ENCODE data around the gene TRAPPC10. TPM values are rescaled to one million over a fixed set of nuclear protein-coding genes. Genes with fewer than 3 reads are reported as not detected.
"Not testable (repeated sequence)": the region's sequence is repeated elsewhere in the genome, so short reads cannot be mapped to it uniquely, and the experiment has no call there.

The TRAPPC10 gene
- total RNA-seq, 1 donor from 2014 or later: 16.8 TPM

DNA sequence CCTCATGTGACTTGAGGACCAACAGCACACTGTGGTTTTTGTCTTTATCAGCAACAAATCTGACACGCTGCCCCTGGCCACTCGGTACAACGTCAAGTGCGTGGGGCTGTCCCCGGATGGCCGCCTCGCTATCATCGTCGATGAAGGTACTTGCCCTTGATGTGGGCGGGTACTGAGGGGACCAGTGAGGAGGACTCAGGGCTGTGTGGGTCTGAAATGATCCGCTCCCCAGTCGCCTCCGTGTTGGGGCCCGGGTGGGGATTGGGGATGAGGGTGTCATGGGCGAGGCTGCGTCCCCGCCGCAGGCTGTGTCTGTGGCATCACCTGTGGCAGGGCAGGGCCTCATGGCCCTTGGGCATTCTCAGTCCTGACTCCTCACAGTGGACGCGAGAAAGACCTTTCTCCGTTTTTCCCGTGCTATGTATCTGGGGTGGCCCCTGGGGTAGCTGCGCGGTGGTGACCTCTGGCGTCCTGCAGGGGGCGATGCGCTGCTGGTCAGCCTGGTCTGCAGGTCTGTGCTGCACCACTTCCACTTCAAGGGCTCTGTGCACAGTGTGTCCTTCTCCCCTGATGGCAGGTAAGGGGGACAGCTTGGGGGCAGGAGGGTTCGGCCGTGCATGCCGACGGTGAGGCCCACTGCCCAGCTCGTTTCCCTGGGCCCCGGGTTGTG lies 101.7 kb downstream of the TRAPPC10 start:
- not testable (repeated sequence) for DNase-seq (ENCODE audit: low read depth); H3K27me3 ChIP-seq (ENCODE audit: control insufficient read depth, insufficient read depth, low read length); H3K4me3 ChIP-seq (ENCODE audit: low read depth, low read length); H3K36me3 ChIP-seq (ENCODE audit: control insufficient read depth, insufficient read depth, low read length); FAIRE-seq

DNA sequence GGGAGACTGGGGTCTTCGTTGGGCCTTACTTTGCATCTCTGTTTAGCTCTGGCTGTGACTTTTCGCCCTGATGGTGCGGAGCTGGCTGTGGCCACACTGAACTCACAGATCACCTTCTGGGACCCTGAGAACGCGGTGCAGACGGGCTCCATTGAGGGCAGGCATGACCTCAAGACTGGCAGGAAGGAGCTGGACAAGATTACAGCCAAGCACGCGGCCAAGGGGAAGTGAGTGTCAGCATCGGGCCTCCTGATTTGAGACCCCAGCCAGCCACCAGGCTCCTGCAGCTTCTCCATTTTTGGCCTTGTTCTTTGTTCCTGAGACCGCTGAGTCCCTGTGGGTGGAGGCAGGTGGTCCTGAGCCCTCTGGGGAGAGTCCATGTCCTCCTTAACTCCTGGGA lies 110.0 kb downstream of the TRAPPC10 start:
- not testable (repeated sequence) for H3K27me3 ChIP-seq (ENCODE audit: control insufficient read depth, insufficient read depth, low read length); DNase-seq (ENCODE audit: low read depth); H3K36me3 ChIP-seq (ENCODE audit: control insufficient read depth, insufficient read depth, low read length); FAIRE-seq; H3K4me3 ChIP-seq (ENCODE audit: low read depth, low read length)

GRCh38 chr21:44127827-44128226 lies 115.7 kb downstream of the TRAPPC10 start:
- not testable (repeated sequence) for H3K36me3 ChIP-seq (ENCODE audit: control insufficient read depth, insufficient read depth, low read length); H3K4me3 ChIP-seq (ENCODE audit: low read depth, low read length); DNase-seq (ENCODE audit: low read depth); FAIRE-seq; H3K27me3 ChIP-seq (ENCODE audit: control insufficient read depth, insufficient read depth, low read length)

DNA sequence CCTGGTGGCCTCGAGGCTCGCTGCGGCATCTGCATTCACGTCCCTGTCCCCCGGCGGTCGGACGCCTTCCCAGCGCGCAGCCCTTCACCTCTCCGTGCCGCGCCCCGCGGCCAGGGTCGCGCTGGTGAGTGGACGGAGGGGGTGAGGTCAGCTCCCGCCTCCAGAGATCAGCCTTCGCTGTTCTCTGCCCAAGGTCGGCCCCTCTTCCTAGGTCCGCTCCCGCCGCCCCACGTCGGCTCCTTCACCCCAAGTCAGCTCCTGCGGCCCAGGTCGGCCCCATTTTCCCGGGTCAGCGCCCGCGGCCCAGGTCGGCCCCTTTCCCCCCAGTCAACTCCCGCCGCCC lies 121.6 kb downstream of the TRAPPC10 start:
- not testable (repeated sequence) for FAIRE-seq; DNase-seq (ENCODE audit: low read depth); H3K4me3 ChIP-seq (ENCODE audit: low read depth, low read length); H3K27me3 ChIP-seq (ENCODE audit: control insufficient read depth, insufficient read depth, low read length); H3K36me3 ChIP-seq (ENCODE audit: control insufficient read depth, insufficient read depth, low read length)

DNA sequence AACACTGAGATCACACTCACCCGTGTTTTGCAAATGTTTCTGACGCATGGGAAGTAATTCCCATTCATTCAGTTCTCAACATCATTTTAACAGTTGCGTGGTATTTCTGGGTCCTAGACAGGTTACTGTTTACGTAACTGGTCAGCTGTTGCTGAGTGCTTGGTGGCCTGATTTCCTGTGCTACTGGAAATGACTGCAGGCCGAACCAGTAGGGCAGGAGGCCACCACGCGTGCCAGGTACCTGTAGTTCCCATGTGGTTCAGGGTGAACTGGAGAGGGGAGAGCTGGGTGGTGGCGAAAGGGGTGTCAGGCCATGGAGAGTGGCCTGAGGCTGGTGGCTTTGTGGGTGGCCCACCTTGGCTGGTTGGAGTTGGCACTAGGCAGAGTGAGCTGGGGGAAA lies 122.6 kb downstream of the TRAPPC10 start:
- not testable (repeated sequence) for DNase-seq (ENCODE audit: low read depth); H3K27me3 ChIP-seq (ENCODE audit: control insufficient read depth, insufficient read depth, low read length); H3K4me3 ChIP-seq (ENCODE audit: low read depth, low read length); H3K36me3 ChIP-seq (ENCODE audit: control insufficient read depth, insufficient read depth, low read length)
- FAIRE-seq: peak; percentile 23

DNA sequence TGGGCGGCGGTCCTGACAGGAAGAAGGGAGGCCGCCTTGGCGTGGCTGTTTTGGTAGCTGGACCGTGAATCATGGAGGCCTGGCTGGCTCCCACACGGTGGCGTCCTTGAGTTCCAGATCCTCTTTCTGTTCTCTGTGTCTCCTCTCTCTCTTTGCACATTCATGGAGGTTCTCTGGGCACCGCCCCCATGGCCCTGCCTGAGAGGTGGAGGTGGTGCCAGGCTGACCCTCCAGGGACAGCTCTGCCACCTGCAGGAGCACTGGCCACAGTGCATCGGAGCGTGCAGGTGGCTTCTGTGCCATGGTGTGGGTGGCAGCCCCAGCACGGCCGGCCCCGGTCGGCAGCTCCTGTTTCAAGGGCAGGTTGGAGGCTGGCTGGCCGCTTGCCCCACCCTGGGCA lies 125.9 kb downstream of the TRAPPC10 start:
- not testable (repeated sequence) for H3K36me3 ChIP-seq (ENCODE audit: control insufficient read depth, insufficient read depth, low read length); DNase-seq (ENCODE audit: low read depth); H3K4me3 ChIP-seq (ENCODE audit: low read depth, low read length); FAIRE-seq; H3K27me3 ChIP-seq (ENCODE audit: control insufficient read depth, insufficient read depth, low read length)

DNA sequence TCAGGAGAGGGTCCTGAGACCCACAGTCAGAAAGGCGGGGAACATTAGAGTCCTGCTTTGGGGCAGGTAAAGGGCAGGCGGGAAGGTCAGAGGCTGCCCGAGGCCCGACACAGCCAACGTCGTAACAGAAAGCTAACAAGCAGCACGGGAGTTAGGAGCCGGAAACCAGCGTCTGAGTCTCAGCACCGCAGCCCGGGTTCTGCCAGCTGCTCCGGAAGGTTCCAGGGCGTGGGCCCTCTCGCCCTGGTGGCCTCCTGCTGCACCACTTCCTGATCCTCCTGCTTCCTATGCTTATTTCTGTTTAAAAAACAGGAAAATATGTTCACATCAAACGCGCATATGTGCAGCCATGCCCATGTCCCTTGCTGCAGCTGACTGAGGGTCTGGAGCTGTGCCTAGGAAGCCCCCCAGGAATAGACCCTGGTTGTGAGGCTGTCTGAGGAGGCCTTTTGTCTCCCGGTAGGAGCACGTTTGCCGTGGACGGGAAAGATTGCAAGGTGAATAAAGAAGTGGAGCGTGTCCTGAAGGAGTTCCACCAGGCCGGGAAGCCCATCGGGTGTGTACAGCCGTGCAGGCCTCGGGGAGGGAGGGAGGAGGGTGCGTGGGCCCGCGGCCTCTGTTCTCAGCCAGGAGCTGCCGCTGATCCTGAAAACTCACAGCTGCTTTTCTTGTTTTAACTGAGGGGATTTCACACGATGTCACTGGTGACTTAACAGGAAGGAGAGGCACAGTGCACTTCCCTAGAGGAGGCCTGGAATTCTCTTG lies 127.9 kb downstream of the TRAPPC10 start:
- DNase-seq (ENCODE audit: low read depth); FAIRE-seq; H3K4me3 ChIP-seq (ENCODE audit: low read depth, low read length); H3K36me3 ChIP-seq (ENCODE audit: control insufficient read depth, insufficient read depth, low read length); H3K27me3 ChIP-seq (ENCODE audit: control insufficient read depth, insufficient read depth, low read length): not testable (repeated sequence)

DNA sequence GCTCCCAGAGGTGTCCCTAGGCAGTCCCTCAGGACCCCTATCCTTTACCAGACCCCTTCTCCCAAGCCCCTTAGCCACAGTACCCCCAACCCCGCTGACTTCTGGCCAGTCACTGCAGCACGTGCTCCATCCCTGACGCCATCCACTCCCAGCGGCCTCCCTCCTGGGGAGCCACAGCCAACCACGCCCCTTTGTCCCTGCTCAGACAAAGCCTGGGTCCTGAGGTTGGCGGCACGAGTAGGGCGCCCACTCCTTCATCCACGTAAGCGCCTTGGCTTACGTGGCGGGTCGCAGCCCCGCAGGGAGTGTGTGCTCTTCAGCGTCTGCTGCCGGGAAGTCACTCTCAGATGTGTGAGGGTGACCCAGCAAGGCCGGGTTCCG lies 128.4 kb downstream of the TRAPPC10 start:
- not testable (repeated sequence) for DNase-seq (ENCODE audit: low read depth); H3K36me3 ChIP-seq (ENCODE audit: control insufficient read depth, insufficient read depth, low read length); FAIRE-seq; H3K4me3 ChIP-seq (ENCODE audit: low read depth, low read length); H3K27me3 ChIP-seq (ENCODE audit: control insufficient read depth, insufficient read depth, low read length)

DNA sequence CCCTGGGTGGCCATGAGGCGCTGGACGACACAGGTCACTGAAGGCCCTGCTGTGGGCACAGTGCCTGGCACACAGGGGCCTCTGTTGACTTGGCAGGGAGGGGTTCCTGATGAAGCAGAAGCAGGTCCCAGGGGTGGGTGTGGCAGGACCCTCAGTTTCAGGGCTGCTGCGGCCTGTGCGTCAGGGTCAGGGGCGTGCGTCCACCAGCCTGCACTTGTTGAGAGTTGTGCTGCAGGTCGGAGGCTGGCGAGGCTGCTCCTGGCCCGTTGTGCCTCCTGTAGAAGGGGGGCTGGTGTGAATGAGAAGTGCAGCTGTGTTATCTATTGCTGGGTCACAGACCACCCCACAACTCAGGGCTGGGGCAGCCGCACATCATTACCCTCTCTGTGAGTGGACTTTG lies 130.4 kb downstream of the TRAPPC10 start:
- FAIRE-seq; DNase-seq (ENCODE audit: low read depth); H3K27me3 ChIP-seq (ENCODE audit: control insufficient read depth, insufficient read depth, low read length); H3K4me3 ChIP-seq (ENCODE audit: low read depth, low read length); H3K36me3 ChIP-seq (ENCODE audit: control insufficient read depth, insufficient read depth, low read length): not testable (repeated sequence)

DNA sequence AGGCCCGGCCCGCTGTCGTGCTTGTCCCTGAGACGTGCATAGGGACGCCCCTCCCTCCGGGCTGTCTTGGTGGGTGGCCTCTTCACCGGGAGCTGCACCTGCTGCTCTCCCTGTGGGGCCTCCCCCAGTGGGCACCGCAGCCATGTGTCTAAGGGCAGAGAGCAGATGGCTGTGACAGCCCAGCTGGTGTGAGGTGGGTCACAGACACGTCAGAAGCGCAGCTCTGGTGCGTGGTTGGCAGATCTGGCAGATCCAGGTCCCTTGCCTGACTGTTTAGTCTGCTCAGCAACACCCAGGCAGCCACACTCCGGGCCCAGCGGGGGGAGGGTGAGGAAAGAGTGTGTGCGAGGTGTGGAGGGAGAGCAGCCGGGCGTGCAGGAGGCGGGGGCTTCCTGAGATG lies 131.3 kb downstream of the TRAPPC10 start:
- not testable (repeated sequence) for H3K36me3 ChIP-seq (ENCODE audit: control insufficient read depth, insufficient read depth, low read length); H3K27me3 ChIP-seq (ENCODE audit: control insufficient read depth, insufficient read depth, low read length); DNase-seq (ENCODE audit: low read depth); FAIRE-seq; H3K4me3 ChIP-seq (ENCODE audit: low read depth, low read length)

DNA sequence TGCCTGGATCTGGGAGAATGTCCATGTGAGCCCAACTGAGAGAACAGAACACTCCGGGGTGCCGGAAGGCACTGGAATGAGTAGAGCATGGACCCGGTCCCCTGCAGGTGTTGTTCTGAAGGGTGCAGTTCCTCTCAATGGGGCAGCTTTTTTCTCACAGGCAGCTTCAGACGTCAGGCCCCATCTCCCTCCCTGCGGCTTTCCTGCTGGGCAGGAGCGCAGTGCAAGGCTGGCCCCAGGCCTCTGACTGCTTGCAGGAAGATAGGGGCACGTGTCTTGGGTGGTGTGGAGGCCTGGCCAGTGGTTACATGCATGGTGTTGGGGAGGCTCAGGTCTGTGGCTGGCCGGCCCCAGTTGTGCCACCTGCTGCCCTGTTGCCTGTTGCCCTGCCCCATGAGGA lies 131.9 kb downstream of the TRAPPC10 start:
- not testable (repeated sequence) for H3K27me3 ChIP-seq (ENCODE audit: control insufficient read depth, insufficient read depth, low read length); FAIRE-seq; DNase-seq (ENCODE audit: low read depth); H3K36me3 ChIP-seq (ENCODE audit: control insufficient read depth, insufficient read depth, low read length); H3K4me3 ChIP-seq (ENCODE audit: low read depth, low read length)

GRCh38 chr21:44144784-44145602 lies 132.9 kb downstream of the TRAPPC10 start:
- FAIRE-seq; H3K27me3 ChIP-seq (ENCODE audit: control insufficient read depth, insufficient read depth, low read length); H3K4me3 ChIP-seq (ENCODE audit: low read depth, low read length); DNase-seq (ENCODE audit: low read depth); H3K36me3 ChIP-seq (ENCODE audit: control insufficient read depth, insufficient read depth, low read length): not testable (repeated sequence)

DNA sequence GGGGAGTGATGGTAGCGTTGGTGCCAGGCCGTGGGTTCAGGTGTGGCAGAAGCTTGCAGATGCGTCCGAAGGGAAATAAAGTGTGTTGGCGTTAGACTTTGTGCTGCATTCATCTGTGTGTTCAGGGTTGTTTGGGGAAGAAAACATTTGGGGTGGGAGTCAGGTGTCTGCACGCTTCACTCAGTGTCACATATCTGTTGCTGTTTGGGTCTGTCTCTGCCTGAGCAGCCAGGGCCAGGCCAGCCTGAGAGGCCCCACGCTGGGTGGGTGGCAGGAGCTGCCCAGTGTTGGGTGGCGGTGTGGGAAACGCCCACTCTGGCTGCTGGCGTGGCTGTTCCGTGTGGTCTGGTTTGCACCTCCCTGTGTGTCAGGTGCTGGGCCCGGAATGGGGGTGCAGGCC lies 133.5 kb downstream of the TRAPPC10 start:
- DNase-seq (ENCODE audit: low read depth); FAIRE-seq; H3K4me3 ChIP-seq (ENCODE audit: low read depth, low read length); H3K27me3 ChIP-seq (ENCODE audit: control insufficient read depth, insufficient read depth, low read length); H3K36me3 ChIP-seq (ENCODE audit: control insufficient read depth, insufficient read depth, low read length): not testable (repeated sequence)

GRCh38 chr21:44147108-44147507 lies 135.0 kb downstream of the TRAPPC10 start:
- H3K4me3 ChIP-seq (ENCODE audit: low read depth, low read length): not testable (repeated sequence)

More at GRCh38 chr21:44147108-44147507, 135.0 kb downstream of the TRAPPC10 start:
- not testable (repeated sequence) for H3K27me3 ChIP-seq (ENCODE audit: control insufficient read depth, insufficient read depth, low read length); DNase-seq (ENCODE audit: low read depth); H3K36me3 ChIP-seq (ENCODE audit: control insufficient read depth, insufficient read depth, low read length); FAIRE-seq
